DMS114 treated with DMSO at 0.1 percent for 48 hours (cell line): ENCODE results near the gene GATA3.

ENCODE experiments used
- DNase-seq: peaks from one replicate; lab custom pipeline; 2025; ENCODE audit not compliant: unreplicated experiment; lab: John Stamatoyannopoulos, UW

Gene GATA3

DNA sequence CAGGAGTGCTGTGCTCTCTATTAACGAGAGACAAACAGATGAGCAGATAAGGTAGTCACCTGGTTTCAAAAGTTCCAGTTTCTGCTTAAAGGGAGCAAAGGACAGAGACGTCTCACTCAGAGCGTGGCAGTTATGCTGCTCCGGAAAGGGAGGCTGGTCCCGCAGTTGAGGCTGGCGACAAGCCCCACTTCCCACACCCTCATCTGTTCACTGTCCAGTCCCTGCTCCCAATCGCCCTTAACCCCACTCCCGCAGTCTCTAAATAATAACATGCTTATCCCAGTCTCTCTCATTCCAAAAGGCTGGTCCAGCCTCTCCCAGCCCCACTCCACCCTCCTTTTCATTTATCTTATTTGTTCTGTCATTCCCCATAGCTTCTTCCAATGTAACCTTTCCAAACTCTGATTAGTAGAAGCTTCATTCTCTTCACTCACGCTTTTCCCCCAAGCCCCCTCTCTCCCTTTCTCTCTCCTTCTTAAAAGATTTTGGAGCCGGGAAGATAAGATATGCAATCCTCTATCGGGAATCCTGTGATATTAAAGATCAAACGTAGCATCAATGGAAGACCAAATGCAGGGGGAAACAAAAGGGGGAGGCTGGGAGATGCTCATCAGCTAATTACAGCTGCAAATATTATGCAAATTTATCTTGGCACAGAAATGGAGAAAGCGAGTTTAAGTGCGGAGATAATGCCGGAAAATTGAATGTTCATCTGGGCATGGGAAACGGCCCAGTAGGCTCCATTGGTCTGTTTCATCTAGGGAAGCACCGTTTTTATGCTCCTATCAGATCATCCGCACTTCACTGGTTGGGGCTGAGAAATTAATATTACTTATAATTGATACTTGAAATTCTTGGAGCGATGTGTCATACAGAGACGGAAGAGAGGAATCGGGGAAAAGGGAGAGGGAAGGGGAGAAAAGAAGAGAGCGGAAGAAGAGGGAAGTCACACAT is 16.3 kb upstream of the GATA3 start:
- DNase-seq = no peak

- DNase-seq = peak; percentile 37
Measured at GRCh38 chr10:8039321-8039881, 15.1 kb upstream of the GATA3 start.

DNA sequence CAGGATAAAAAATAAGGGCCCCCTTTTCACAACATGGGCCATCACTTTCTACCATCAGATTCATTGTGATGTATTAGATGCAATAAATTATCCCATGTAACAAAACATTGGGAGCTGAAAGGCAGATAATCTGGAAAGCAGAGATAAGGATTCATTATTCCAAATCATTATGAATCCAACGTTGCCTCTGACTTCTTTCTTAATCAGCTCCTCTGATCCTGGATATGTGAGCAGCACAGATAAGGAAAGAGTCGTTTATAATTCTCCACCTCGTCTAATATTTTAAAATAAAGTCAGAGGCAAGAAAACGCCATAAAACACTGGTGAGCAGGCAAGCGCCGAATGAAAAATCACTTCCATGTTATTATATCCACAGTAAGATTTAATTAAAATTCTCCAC is 13.8 kb upstream of the GATA3 start:
- no peak for DNase-seq

- DNase-seq = no peak
Measured at GRCh38 chr10:8041284-8041991, 13.1 kb upstream of the GATA3 start.

DNA sequence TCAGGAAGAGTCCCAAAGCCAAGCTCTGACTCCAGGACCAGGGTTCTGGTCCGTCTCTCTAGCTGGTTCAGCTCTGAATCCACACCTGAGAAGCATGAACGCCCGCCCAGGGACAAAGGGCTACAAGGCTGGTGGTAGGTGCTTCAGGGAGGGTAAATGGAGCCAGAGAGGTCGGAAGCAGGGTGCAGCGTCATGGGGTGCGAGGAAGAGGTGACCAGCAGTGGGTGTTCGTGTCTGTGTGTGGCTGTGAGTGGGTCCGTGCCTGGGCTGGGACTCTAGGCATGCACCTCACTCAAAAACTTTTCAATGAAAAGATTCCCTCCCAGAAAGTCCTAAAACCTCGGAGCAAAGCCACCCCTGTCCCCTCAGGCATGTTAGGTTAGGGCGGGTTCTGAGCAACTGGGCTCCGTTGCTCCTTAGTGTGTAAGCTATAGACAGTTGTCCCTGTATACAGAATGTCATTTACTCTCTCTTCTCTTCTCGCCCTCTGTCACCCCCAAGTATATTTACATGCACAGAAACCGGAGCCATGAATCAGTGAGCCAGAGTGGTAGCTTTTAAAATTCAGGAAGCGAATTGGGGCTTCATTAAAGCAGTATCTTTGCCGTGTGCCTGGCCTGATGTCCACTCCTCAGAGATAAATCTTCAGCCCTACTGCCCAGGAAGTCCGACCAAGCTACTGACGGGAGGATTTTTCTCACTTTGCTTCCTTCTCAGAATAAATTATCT is 12.3 kb upstream of the GATA3 start:
- DNase-seq = no peak

DNA sequence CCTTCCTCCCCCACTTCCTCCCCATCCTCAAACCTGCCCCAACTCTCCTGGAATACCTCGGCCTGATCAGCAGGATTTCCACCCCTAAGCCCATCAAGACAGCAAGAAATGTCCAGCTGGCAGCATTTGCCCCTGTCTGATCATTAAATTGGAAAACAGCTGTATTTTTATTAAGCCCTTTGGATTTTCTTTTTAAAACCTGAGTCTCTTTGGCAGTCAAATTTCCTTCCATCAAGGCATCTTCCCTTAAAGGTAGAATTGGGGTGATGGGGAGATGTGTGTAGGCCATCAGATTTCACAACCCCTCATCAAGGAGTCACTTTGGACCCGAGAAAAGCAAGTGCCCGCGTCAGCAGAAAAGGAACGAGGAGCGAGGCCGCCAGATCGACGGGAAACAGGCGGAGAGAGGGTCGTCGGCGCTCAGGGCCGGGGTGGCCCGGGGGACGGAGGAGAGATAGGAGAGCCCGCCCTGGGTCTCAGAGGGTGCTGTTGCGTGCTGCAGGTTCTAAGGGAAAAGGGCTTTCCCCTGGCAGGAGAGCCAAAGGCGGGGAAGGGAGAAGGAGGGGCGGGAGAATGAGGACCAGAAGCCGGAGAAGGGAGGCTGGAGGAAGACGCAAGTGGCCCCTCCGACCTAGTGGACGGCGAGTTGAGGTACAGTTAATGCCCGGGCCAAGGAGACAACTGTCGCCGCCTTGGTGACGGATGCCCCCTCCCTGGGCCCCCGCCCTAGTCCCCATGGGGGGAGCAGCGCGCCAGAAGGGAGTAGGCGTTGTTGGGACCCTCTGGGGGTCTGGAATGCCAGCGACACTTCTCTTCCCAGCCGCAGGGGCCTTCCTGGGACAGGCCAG is 11.5 kb upstream of the GATA3 start:
- DNase-seq = no peak

- DNase-seq = no peak
Measured at GRCh38 chr10:8043569-8044306, 10.8 kb upstream of the GATA3 start.

GRCh38 chr10:8044331-8044907 is 10.1 kb upstream of the GATA3 start:
- DNase-seq = no peak

GRCh38 chr10:8044908-8045725 is 9.4 kb upstream of the GATA3 start:
- no peak for DNase-seq

GRCh38 chr10:8045726-8046494 is 8.6 kb upstream of the GATA3 start:
- DNase-seq = no peak

DNA sequence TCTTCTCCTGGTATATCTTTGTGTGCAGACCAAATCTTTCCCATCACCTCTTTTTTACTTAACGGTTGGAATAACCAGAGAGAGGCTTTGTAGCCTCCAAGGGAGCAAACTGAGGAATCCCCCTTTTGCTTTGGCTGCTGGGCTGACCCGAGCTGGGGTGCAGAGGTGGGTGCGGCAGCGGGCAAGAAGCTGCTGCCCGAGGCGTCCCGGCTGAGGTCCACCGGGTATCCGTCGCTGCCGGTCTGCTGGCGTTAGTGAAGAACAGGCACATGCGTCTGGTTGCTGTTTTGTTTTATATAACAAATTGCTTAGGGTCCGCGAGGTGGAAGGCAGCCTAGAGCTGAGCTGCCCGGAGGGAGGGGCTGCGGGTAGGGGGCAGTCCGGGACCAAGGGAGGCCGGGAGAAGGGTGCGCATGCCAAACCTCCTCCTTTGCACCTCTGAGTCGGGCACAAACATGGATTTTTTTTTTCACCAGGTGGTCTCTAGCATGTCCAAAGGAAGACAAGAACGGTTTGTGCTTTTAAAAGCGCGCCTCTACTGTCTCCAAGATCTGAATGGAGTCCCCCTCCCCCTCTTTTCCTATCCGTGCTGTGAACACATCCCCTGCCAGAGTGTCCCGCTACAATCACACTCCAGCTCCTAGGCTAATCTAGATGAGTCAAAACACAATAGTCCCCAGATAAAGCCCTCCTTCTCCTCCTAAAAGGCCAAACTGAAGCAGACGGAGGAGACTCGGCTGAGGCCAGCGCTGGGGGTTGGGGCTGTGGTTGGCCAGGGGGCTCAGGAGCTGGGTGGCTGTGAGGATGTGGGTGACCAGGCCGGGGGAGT is 6.8 kb upstream of the GATA3 start:
- DNase-seq = no peak

DNA sequence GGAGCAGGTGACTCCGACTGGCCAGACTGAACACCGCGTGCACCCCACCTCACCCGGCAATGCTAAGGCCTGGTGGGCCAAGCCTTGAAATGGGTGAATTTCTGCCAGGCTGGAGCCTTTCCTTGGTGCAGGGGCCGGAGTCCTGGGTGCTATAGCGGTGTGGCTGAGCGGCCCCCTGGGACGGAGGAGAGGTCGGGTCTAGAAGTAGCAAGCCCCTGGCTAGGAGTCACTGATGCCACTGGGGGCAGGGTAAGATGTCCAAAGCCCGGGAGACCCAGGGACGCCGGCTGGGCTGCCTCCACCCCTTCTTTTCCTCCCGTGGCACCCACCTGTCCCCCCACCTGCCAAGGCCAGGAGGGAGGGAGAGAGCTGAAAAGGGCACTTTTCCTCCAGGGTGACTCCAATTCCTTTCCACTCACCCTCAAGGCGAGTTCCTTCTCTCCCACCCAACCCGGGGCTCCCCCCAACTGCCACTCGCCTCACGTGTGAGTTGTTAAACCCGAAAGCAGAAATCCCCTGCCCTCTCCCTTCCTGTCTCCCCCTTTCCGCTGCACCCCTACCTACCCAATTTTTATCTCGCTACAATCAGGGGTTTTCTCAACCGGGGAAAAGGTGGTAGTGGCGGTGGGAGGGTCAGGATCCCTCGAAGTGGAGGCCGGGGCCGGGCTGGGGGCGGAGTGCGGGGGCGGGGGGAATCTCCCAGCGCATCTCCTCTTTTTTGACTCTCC is 6.0 kb upstream of the GATA3 start:
- DNase-seq = no peak

DNA sequence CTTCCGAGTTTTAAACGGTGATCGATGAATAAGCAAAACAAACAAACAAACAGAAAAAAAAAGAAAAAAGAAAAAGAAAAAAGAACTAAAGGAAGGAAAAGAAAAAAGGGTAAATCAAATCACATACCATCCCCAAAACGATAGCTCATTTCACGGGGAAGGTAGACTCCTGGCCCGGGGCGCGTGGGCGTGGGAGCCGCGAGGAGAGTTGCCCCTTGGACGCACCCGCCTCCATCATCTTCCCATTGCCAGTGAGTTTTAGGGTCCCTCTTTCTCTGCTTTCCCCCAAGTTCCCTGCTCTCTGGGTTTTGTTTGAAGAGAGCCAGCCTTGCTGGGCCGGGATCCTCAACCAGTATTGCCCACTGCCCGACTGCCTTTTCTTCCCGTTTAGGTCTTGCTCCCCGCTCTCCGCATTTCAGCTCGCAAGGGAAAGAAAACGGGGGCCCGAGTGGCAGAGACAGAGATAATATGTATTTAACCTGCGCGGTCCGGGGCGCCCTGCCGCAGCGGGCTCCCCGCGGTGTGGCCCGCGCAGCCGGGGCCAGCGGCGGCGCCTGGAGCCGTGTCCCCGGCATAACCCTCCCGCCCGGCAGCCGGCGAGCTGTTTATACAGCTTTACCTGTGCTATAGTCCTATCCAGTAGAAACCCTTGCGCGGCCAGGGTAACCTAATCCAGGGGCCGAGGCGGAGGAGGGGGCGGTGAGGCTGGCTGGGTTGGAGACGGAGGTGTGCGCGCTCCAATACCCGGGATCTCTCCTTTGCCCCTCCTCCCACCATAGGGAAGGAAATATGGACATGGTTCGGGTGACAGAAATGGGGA is 5.2 kb upstream of the GATA3 start:
- no peak for DNase-seq

DNA sequence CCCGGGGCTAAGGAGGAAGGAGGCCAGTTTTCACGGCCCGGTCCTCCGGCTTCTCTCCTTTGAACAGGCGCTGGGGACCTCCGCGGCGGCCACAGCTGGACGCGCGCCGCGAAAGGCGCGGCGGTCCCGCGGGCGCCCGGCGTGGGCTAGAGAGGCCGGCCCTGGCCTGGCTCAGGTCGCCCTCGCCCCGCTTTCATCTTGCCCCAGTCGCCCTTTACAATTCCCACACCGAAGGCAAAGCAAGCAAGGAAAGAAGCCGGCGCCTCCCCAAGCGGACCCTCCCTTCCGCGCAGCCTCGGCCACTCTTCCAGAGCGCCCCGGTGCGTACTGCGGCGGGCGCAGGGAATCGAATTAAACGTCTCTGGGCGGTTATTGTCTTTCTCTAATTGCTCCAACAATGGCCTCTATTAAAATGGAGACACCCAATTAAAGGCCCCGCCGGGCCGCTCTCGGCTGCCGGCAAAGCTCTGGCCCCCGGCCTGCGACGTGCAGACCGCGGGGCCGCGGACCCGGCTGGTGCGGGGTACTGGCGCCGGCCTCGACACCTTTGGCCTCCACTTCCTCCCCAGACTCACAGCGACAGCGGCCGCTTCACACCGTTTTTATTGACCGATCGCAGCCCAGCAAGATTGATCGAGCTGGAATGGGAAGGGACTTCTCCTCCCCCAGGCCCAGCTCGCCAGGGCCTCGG is 4.5 kb upstream of the GATA3 start:
- no peak for DNase-seq
